IMR-90 (cell line): ENCODE data around the gene NFASC. TPM values are rescaled to one million over a fixed set of nuclear protein-coding genes. Genes with fewer than 3 reads are reported as not detected.

Source experiments
- ATAC-seq: fragments of 200-7000 bp; cut with Tn5 transposase; 2 replicates; pipeline ENCODE4 v1.9.1; 2020; ENCODE audit warnings: low read depth, mild to moderate bottlenecking, moderate library complexity
- BruUV-seq: library from RNA; stranded (reverse); fragments of 400-500 nt; replicated peaks from 2 replicates; lab custom pipeline; 2021; lab: Mats Ljungman, UMichigan
- CTCF ChIA-PET: fragments of 300-600 bp; formaldehyde crosslinking; extraction: SDS; loops from one replicate; lab custom pipeline; 2021; ENCODE audit warnings: antibody characterized with exemption; lab: Yijun Ruan, JAX
- POLR2A ChIA-PET: fragments of 300-600 bp; sonication (Branson Sonifier 250); formaldehyde crosslinking; loops from one replicate; lab custom pipeline; 2022; ENCODE audit warnings: antibody characterized with exemption; ENCODE audit not compliant: unreplicated experiment; lab: Charles Lee
- DNase-seq: peaks from one replicate; pipeline ENCODE4 v3.0.0; 2013
- H2AFZ ChIP-seq: replicated peaks from 2 replicates; pipeline ENCODE3; 2013; ENCODE audit warnings: low read length, mild to moderate bottlenecking; ENCODE audit not compliant: poor library complexity
- H2AK5ac ChIP-seq: 2 replicates; pipeline ENCODE4 v1.6.1; 2013; ENCODE audit warnings: low read depth, low read length, inconsistent platforms
- H2AK9ac ChIP-seq: replicated peaks from 2 replicates; pipeline ENCODE3; 2013; ENCODE audit warnings: mild to moderate bottlenecking, low read depth, low read length, moderate library complexity; ENCODE audit not compliant: poor library complexity
- H2BK120ac ChIP-seq: 2 replicates; pipeline ENCODE4 v1.6.1; 2013; ENCODE audit warnings: low read depth, low read length, inconsistent platforms
- H2BK15ac ChIP-seq: 3 replicates; pipeline ENCODE4 v1.6.1; 2013; ENCODE audit warnings: low read depth, low read length, inconsistent platforms
- H2BK20ac ChIP-seq: 2 replicates; pipeline ENCODE4 v1.6.1; 2013; ENCODE audit warnings: low read depth, mild to moderate bottlenecking, inconsistent platforms, low read length, moderate library complexity
- H2BK5ac ChIP-seq: 2 replicates; pipeline ENCODE4 v1.6.1; 2013; ENCODE audit warnings: mild to moderate bottlenecking, low read depth, low read length, inconsistent platforms; ENCODE audit not compliant: poor library complexity, severe bottlenecking
- H3K14ac ChIP-seq: replicated peaks from 2 replicates; pipeline ENCODE4 v1.6.1; 2013; ENCODE audit warnings: low read depth, low read length, inconsistent platforms
- H3K18ac ChIP-seq: 2 replicates; pipeline ENCODE4 v1.6.1; 2013; ENCODE audit warnings: low read depth, low read length, control low read depth
- H3K23ac ChIP-seq: 2 replicates; pipeline ENCODE4 v1.6.1; 2013; ENCODE audit warnings: low read depth, low read length, inconsistent platforms
- H3K27ac ChIP-seq: 2 replicates; pipeline ENCODE4 v1.5.1; 2013; ENCODE audit warnings: mild to moderate bottlenecking, control low read depth, low read length; ENCODE audit not compliant: insufficient read depth
- H3K27me3 ChIP-seq: 2 replicates; pipeline ENCODE4 v1.6.1; 2013; ENCODE audit warnings: low read length; ENCODE audit not compliant: control insufficient read depth, insufficient read depth
- H3K36me3 ChIP-seq: 2 replicates; pipeline ENCODE4 v1.6.1; 2013; ENCODE audit warnings: low read length, mixed read lengths; ENCODE audit not compliant: control insufficient read depth, insufficient read depth
- H3K4ac ChIP-seq: 2 replicates; pipeline ENCODE4 v1.6.1; 2013; ENCODE audit warnings: low read depth, low read length, inconsistent platforms
- H3K4me1 ChIP-seq: 2 replicates; pipeline ENCODE4 v1.6.1; 2013; ENCODE audit warnings: low read length, mixed read lengths; ENCODE audit not compliant: control insufficient read depth, insufficient read depth
- H3K4me2 ChIP-seq: 2 replicates; pipeline ENCODE4 v1.6.1; 2013; ENCODE audit warnings: low read depth, mild to moderate bottlenecking, control low read depth, low read length, moderate library complexity
- H3K4me3 ChIP-seq: 2 replicates; pipeline ENCODE4 v1.5.1; 2013; ENCODE audit warnings: low read depth, mild to moderate bottlenecking, control low read depth, low read length, moderate library complexity; ENCODE audit not compliant: insufficient read depth
- H3K56ac ChIP-seq: 2 replicates; pipeline ENCODE4 v1.6.1; 2013; ENCODE audit warnings: low read length, inconsistent platforms; ENCODE audit not compliant: insufficient read depth; ENCODE audit errors: extremely low read depth
- H3K79me1 ChIP-seq, 2 experiments: 2 replicates each; pipeline ENCODE4 v1.6.1; 2013; ENCODE audit warnings: low read length in 2 of 2, inconsistent platforms in 1 of 2, low read depth in 1 of 2
- H3K9ac ChIP-seq: 2 replicates; pipeline ENCODE4 v1.6.1; 2013; ENCODE audit warnings: low read depth, low read length, control low read depth
- H3K9me1 ChIP-seq: 2 replicates; pipeline ENCODE4 v1.6.1; 2013; ENCODE audit warnings: low read length, inconsistent platforms; ENCODE audit not compliant: insufficient read depth
- H3K9me3 ChIP-seq: 2 replicates; pipeline ENCODE4 v1.6.1; 2013; ENCODE audit warnings: low read length; ENCODE audit not compliant: control insufficient read depth, insufficient read depth
- H4K20me1 ChIP-seq: 2 replicates; pipeline ENCODE4 v1.6.1; 2013; ENCODE audit warnings: low read length, inconsistent platforms; ENCODE audit not compliant: insufficient read depth
- H4K5ac ChIP-seq: 2 replicates; pipeline ENCODE4 v1.6.1; 2013; ENCODE audit warnings: mild to moderate bottlenecking, low read depth, low read length, control low read depth
- H4K8ac ChIP-seq, 2 experiments: 2 replicates each; pipeline ENCODE4 v1.6.1; 2013; ENCODE audit warnings: low read depth in 2 of 2, low read length in 2 of 2, control low read depth in 1 of 2, inconsistent platforms in 1 of 2
- H4K91ac ChIP-seq: 2 replicates; pipeline ENCODE4 v1.6.1; 2013; ENCODE audit warnings: low read depth, low read length, inconsistent platforms; ENCODE audit not compliant: insufficient read depth
- BHLHE40 ChIP-seq: fragments of 150-350 bp; IDR thresholded peaks from 2 replicates; pipeline ENCODE4 v1.6.1; 2016; ENCODE audit warnings: mild to moderate bottlenecking, low read depth, low read length
- WGBS, 2 experiments: methylation state at CpG; one replicate each; pipeline versions ENCODE4 v1.1.5 to v1.1.7; 2013; ENCODE audit warnings: missing lambda C conversion rate in 2 of 2; ENCODE audit not compliant: insufficient read length in 1 of 2; ENCODE audit errors: extremely low coverage in 2 of 2; 5-methylcytosine and 5-hydroxymethylcytosine counted together
- dilution Hi-C: fragments of 300-500 bp; cut with HindIII; formaldehyde crosslinking; loops from one replicate; pipeline ENCODE4 v1.14.3; 2018; ENCODE audit warnings: low sequenced_read_pairs; ENCODE audit not compliant: unreplicated experiment
- in situ Hi-C: fragments of 300-500 bp; cut with MboI; formaldehyde crosslinking; loops from 3 replicates; pipeline ENCODE4 v1.14.3; 2019; ENCODE audit warnings: low sequenced_read_pairs, inconsistent platforms, mixed read lengths
- intact Hi-C: fragments of 100-400 bp; cut with micrococcal nuclease; formaldehyde crosslinking; loops from 2 replicates; pipeline ENCODE4 v1.10.0; 2022
- polyA plus RNA-seq, 3 experiments: library from polyadenylated mRNA; depleted of rRNA; stranded (reverse); fragments of >200 nt; gene quantifications; 2 replicates each; pipeline ENCODE4 v1.2.3, GENCODE V29; 2012; ENCODE audit warnings: low replicate concordance in 1 of 3
- total RNA-seq: library from RNA; depleted of rRNA; stranded (reverse); fragments of >200 nt; gene quantifications from 2 replicates; pipeline ENCODE4 v1.2.3, GENCODE V29; 2012

The NFASC gene
- total and polyA plus RNA-seq, 2 of the 4 experiments (the other 2 are of a cell fraction), result 0.18 to 0.79 TPM

DNA sequence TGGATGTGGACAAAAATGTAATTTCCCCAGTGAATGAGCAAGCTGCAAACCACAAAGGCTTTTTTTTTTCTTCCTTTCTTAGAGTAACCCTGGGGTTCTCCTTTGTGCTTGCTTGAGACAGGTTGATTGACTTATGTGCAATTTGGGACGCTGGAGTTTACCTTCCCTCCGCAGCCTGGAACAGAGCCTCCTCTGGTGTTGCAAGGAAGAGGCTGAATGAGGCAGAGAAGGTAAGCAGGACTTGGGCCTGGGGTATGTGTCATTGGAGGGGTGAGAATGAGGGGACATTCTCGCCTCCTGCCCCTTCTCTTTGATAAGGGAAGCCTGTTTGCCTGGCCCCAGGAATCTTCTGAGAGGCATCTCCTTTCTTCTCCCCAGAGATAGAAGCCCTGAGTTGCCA lies 49.8 kb downstream of the NFASC start:
- no peak for DNase-seq
- H3K9me3 ChIP-seq, result no peaks in the 10 kb centered on the region
- no peak overlapping the region for H2AK9ac ChIP-seq
- H2BK20ac ChIP-seq, result no peak overlapping the region
- H3K27ac ChIP-seq, result no peak overlapping the region
- no peak overlapping the region for H3K4ac ChIP-seq
- H3K56ac ChIP-seq, result no peak overlapping the region
- no peak overlapping the region for H2AFZ ChIP-seq
- H3K4me2 ChIP-seq, result no peak overlapping the region
- dilution Hi-C loops, result no loop called here
- ChIA-PET CTCF (no interaction called here), POLR2A (no interaction called here)
- intact Hi-C loops, result no loop called here
- no peaks in the 10 kb centered on the region for H3K4me1 ChIP-seq
- no peak overlapping the region for H4K8ac ChIP-seq
- peaks cover 17% of the 10 kb centered on the region for H3K27me3 ChIP-seq
- no peak overlapping the region for H3K14ac ChIP-seq
- H3K23ac ChIP-seq, result no peak overlapping the region
- BruUV-seq, result no TSS peak
- no peak overlapping the region for H3K4me3 ChIP-seq
- WGBS, 2 experiments, result no CpG with 5 or more reads among the region's 3 CpGs
- no peak overlapping the region for H3K18ac ChIP-seq
- H3K9ac ChIP-seq, result no peak overlapping the region
- H2AK5ac ChIP-seq, result no peak overlapping the region
- in situ Hi-C loops, result no loop called here
- no peaks in the 10 kb centered on the region for H3K79me1 ChIP-seq
- H2BK5ac ChIP-seq, result no peak overlapping the region
- H4K20me1 ChIP-seq, result no peaks in the 10 kb centered on the region
- TF ChIP-seq BHLHE40, result no peak
- no peaks in the 10 kb centered on the region for H3K9me1 ChIP-seq
- H2BK15ac ChIP-seq, result no peak overlapping the region
- H2BK120ac ChIP-seq, result no peak overlapping the region
- no peak for ATAC-seq
- H4K91ac ChIP-seq, result no peak overlapping the region
- no peaks in the 10 kb centered on the region for H3K36me3 ChIP-seq
- no peak overlapping the region for H4K5ac ChIP-seq
